Neural cell (in vitro differentiated cells): ENCODE measurements around the gene ALDH1L1. TPM values are rescaled to one million over a fixed set of nuclear protein-coding genes. Genes with fewer than 3 reads are reported as not detected.

Experiments used
- H2AFZ ChIP-seq: fragments of 200-600, 300-800 bp; sonication (generic), shearing (Covaris generic); 2 replicates; pipeline ENCODE4 v1.6.0; 2014; ENCODE audit warnings: low read depth, mild to moderate bottlenecking, antibody characterized with exemption, low read length, moderate library complexity
- H3F3A ChIP-seq: fragments of 200-600 bp; shearing (Covaris generic); 2 replicates; pipeline ENCODE4 v1.6.1; 2016; ENCODE audit warnings: mild to moderate bottlenecking, moderate library complexity, mixed read lengths, antibody characterized with exemption, low read length; ENCODE audit not compliant: insufficient read depth, poor library complexity, severe bottlenecking
- H3K27ac ChIP-seq: fragments of 200-600, 300-800 bp; sonication (generic), shearing (Covaris generic); 2 replicates; pipeline ENCODE4 v1.5.1; 2014; ENCODE audit warnings: mild to moderate bottlenecking, low read length, moderate library complexity
- H3K27me3 ChIP-seq: fragments of 300-800, 200-600 bp; sonication (generic), shearing (Covaris generic); 2 replicates; pipeline ENCODE4 v1.6.0; 2014; ENCODE audit warnings: mild to moderate bottlenecking, low read depth, low read length, moderate library complexity; ENCODE audit not compliant: insufficient read depth
- H3K36me3 ChIP-seq: fragments of 300-800, 200-600 bp; sonication (generic), shearing (Covaris generic); 2 replicates; pipeline ENCODE4 v1.5.1; 2014; ENCODE audit warnings: mild to moderate bottlenecking, antibody characterized with exemption, low read length, moderate library complexity; ENCODE audit not compliant: insufficient read depth
- H3K4me2 ChIP-seq: fragments of 300-800, 200-600 bp; sonication (generic), shearing (Covaris generic); 2 replicates; pipeline ENCODE4 v1.6.0; 2014; ENCODE audit warnings: mild to moderate bottlenecking, low read length
- H3K4me3 ChIP-seq: fragments of 300-800, 200-600 bp; sonication (generic), shearing (Covaris generic); 2 replicates; pipeline ENCODE4 v1.5.1; 2014; ENCODE audit warnings: mild to moderate bottlenecking, low read length, moderate library complexity
- H3K79me2 ChIP-seq: fragments of 200-600 bp; shearing (Covaris generic); replicated peaks from 2 replicates; pipeline ENCODE4 v1.6.0; 2014; ENCODE audit warnings: mild to moderate bottlenecking, low read length, moderate library complexity; ENCODE audit not compliant: insufficient read depth
- H3K9ac ChIP-seq: fragments of 300-800, 200-600 bp; sonication (generic), shearing (Covaris generic); 2 replicates; pipeline ENCODE4 v1.6.1; 2016; ENCODE audit warnings: mild to moderate bottlenecking, low read length, mixed read lengths
- H3K9me2 ChIP-seq: fragments of 200-600 bp; shearing (Covaris generic); 2 replicates; pipeline ENCODE4 v1.6.1; 2016; ENCODE audit warnings: mild to moderate bottlenecking, low read length, mixed read lengths; ENCODE audit not compliant: insufficient read depth
- H3K9me3 ChIP-seq: fragments of 200-600, 300-800 bp; sonication (generic), shearing (Covaris generic); 2 replicates; pipeline ENCODE4 v1.6.1; 2016; ENCODE audit warnings: mild to moderate bottlenecking, mixed run types, low read length, moderate library complexity, mixed read lengths
- H4K20me1 ChIP-seq: fragments of 200-600 bp; shearing (Covaris generic); 2 replicates; pipeline ENCODE4 v1.6.1; 2016; ENCODE audit warnings: mild to moderate bottlenecking, mixed run types; ENCODE audit not compliant: insufficient read depth
- EP300 ChIP-seq: fragments of 450-650 bp; conservative IDR thresholded peaks from 2 replicates; pipeline ENCODE4 v1.6.1; 2014; ENCODE audit warnings: antibody characterized with exemption, mild to moderate bottlenecking, moderate library complexity; ENCODE audit not compliant: poor library complexity, severe bottlenecking
- EZH2 ChIP-seq: fragments of 200-600, 300-800 bp; shearing (Covaris generic), sonication (generic); IDR thresholded peaks from 2 replicates; pipeline ENCODE4 v1.6.1; 2014; ENCODE audit warnings: antibody characterized with exemption, low read length, borderline replicate concordance, mild to moderate bottlenecking; ENCODE audit not compliant: insufficient read depth, poor library complexity, severe bottlenecking
- MXI1 ChIP-seq: fragments of 450-650 bp; conservative IDR thresholded peaks from 2 replicates; pipeline ENCODE4 v1.6.1; 2014; ENCODE audit warnings: antibody characterized with exemption, mild to moderate bottlenecking; ENCODE audit not compliant: poor library complexity, severe bottlenecking
- POLR2AphosphoS5 ChIP-seq: IDR thresholded peaks from 2 replicates; pipeline ENCODE4 v1.6.1; 2012
- RAD21 ChIP-seq: fragments of 450-650 bp; conservative IDR thresholded peaks from 2 replicates; pipeline ENCODE4 v1.6.1; 2014; ENCODE audit warnings: antibody characterized with exemption, mild to moderate bottlenecking, moderate library complexity
- SMC3 ChIP-seq: fragments of 450-650 bp; conservative IDR thresholded peaks from 2 replicates; pipeline ENCODE4 v1.6.1; 2014; ENCODE audit warnings: antibody characterized with exemption, mild to moderate bottlenecking, moderate library complexity; ENCODE audit not compliant: poor library complexity
- TAF1 ChIP-seq: IDR thresholded peaks from 2 replicates; pipeline ENCODE4 v1.6.1; 2012; ENCODE audit warnings: low read depth
- polyA plus RNA-seq: library from polyadenylated mRNA; depleted of rRNA; stranded (reverse); fragments of >200 nt; gene quantifications from 2 replicates; pipeline ENCODE4 v1.2.3, GENCODE V29; 2014
- TF ChIP-seq, protein P1 (sequence below): IDR thresholded peaks from 2 replicates; pipeline ENCODE4 v1.6.1; 2012; ENCODE audit warnings: borderline replicate concordance
- TF ChIP-seq, protein P2 (sequence below): fragments of 450-650 bp; IDR thresholded peaks from 2 replicates; pipeline ENCODE4 v1.5.1; 2014; ENCODE audit warnings: antibody characterized with exemption, mild to moderate bottlenecking, moderate library complexity; ENCODE audit not compliant: poor library complexity, severe bottlenecking

The ALDH1L1 gene
- polyA plus RNA-seq, 1 donor from 2014 or later = not detected

DNA sequence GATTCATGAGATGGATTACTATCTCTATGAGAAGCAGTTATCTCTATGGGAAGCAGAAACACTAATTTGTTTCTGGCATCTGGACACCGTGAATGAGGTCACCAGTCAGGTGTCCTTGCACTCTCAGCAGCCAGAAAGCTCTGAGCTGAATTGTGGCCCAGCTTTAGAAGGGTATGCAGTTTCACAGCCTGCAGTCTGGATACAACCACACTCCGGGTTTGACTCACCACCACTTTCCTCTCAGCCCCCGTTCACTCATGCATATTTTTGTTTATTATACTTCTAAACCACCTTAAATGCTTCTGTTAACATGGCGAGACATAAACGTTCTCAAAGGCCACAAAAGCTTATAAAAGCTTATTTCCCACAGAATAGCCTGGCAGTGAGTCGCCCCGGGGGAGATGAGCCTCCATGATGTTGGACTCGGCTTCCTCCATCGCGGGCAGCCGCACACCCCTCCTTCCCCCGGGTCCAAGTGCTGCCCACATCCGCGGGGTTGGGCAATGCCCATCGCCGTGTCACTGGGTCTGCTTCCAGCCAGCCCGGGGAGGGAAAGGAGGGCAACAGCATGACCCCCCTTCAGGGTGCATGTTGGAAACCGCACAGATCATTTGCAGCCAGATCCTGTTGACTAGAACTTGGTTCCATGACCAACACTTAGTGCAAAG, 79.6 kb downstream of the ALDH1L1 start:
- Histone ChIP-seq H3K9me2 (no peaks in the 10 kb centered on the region), H3K9me3 (no peaks in the 10 kb centered on the region), H3K27ac (no peak overlapping the region), H3K9ac (no peak overlapping the region), H3K27me3 (no peaks in the 10 kb centered on the region), H3K4me3 (no peak overlapping the region), H4K20me1 (no peaks in the 10 kb centered on the region), H3K79me2 (no peaks in the 10 kb centered on the region), H3F3A (no peaks in the 10 kb centered on the region), H2AFZ (no peak overlapping the region), H3K36me3 (no peaks in the 10 kb centered on the region), H3K4me2 (no peak overlapping the region)
- TF ChIP-seq RAD21 = no peak
- no peak for TF ChIP-seq TAF1
- TF ChIP-seq, protein P1, sequence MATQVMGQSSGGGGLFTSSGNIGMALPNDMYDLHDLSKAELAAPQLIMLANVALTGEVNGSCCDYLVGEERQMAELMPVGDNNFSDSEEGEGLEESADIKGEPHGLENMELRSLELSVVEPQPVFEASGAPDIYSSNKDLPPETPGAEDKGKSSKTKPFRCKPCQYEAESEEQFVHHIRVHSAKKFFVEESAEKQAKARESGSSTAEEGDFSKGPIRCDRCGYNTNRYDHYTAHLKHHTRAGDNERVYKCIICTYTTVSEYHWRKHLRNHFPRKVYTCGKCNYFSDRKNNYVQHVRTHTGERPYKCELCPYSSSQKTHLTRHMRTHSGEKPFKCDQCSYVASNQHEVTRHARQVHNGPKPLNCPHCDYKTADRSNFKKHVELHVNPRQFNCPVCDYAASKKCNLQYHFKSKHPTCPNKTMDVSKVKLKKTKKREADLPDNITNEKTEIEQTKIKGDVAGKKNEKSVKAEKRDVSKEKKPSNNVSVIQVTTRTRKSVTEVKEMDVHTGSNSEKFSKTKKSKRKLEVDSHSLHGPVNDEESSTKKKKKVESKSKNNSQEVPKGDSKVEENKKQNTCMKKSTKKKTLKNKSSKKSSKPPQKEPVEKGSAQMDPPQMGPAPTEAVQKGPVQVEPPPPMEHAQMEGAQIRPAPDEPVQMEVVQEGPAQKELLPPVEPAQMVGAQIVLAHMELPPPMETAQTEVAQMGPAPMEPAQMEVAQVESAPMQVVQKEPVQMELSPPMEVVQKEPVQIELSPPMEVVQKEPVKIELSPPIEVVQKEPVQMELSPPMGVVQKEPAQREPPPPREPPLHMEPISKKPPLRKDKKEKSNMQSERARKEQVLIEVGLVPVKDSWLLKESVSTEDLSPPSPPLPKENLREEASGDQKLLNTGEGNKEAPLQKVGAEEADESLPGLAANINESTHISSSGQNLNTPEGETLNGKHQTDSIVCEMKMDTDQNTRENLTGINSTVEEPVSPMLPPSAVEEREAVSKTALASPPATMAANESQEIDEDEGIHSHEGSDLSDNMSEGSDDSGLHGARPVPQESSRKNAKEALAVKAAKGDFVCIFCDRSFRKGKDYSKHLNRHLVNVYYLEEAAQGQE = no peak
- no peak for TF ChIP-seq EP300
- TF ChIP-seq EZH2 = no peak
- TF ChIP-seq POLR2AphosphoS5 = no peak
- no peak for TF ChIP-seq MXI1
- TF ChIP-seq SMC3 = no peak
- TF ChIP-seq, protein P2, sequence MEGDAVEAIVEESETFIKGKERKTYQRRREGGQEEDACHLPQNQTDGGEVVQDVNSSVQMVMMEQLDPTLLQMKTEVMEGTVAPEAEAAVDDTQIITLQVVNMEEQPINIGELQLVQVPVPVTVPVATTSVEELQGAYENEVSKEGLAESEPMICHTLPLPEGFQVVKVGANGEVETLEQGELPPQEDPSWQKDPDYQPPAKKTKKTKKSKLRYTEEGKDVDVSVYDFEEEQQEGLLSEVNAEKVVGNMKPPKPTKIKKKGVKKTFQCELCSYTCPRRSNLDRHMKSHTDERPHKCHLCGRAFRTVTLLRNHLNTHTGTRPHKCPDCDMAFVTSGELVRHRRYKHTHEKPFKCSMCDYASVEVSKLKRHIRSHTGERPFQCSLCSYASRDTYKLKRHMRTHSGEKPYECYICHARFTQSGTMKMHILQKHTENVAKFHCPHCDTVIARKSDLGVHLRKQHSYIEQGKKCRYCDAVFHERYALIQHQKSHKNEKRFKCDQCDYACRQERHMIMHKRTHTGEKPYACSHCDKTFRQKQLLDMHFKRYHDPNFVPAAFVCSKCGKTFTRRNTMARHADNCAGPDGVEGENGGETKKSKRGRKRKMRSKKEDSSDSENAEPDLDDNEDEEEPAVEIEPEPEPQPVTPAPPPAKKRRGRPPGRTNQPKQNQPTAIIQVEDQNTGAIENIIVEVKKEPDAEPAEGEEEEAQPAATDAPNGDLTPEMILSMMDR = no peak

DNA sequence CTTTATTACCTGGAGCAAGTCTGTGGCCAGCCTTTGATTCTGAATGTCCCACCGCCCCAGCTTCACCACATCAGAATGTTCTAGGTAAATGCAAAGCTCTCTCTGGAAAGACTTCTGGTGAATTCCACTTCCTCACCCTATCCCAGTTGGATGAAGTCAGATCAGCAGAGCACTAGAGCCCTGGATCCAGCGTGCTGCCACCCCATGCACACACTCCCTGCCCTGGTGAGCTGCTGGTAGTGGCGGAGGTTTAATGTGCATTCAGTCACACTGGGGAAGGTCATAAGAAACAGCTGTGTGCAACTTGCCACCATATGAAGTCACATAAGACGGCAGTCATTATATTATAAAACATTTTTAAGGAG, 80.1 kb downstream of the ALDH1L1 start:
- Histone ChIP-seq H3F3A (no peaks in the 10 kb centered on the region), H3K79me2 (no peaks in the 10 kb centered on the region), H4K20me1 (no peaks in the 10 kb centered on the region), H3K9ac (no peak overlapping the region), H3K27me3 (no peaks in the 10 kb centered on the region), H2AFZ (no peak overlapping the region), H3K4me3 (no peak overlapping the region), H3K9me3 (no peaks in the 10 kb centered on the region), H3K36me3 (no peaks in the 10 kb centered on the region), H3K27ac (no peak overlapping the region), H3K4me2 (no peak overlapping the region), H3K9me2 (no peaks in the 10 kb centered on the region)
- no peak for TF ChIP-seq TAF1
- no peak for TF ChIP-seq RAD21
- TF ChIP-seq POLR2AphosphoS5 = no peak
- TF ChIP-seq, protein P2 = no peak
- no peak for TF ChIP-seq MXI1
- no peak for TF ChIP-seq SMC3
- TF ChIP-seq EP300 = no peak
- no peak for TF ChIP-seq EZH2
- TF ChIP-seq, protein P1 = no peak
